ENCODE measurements around the gene OR10J5.

Gene OR10J5

GRCh38 chr1:159560599-159560998 is 24.8 kb upstream of the OR10J5 start:
- ChIA-PET CTCF (no interaction called here), POLR2A (no interaction called here)
- TF ChIP-seq FOXM1 (IDR thresholded peaks at IDR 0.05; ENCODE audit: borderline replicate concordance) (no peak), L3MBTL2 (conservative IDR thresholded peaks at IDR 0.05) (no peak), CTBP1 (IDR thresholded peaks at IDR 0.05; ENCODE audit: borderline replicate concordance) (no peak), NFRKB (IDR thresholded peaks at IDR 0.05) (no peak), LEF1 (IDR thresholded peaks at IDR 0.05; ENCODE audit: borderline replicate concordance) (no peak), FOXA1 (IDR thresholded peaks at IDR 0.05) (no peak), SP1 (IDR thresholded peaks at IDR 0.05) (no peak), ARNT (IDR thresholded peaks at IDR 0.05) (no peak), SUZ12 (IDR thresholded peaks at IDR 0.05) (no peak), BHLHE40 (IDR thresholded peaks at IDR 0.05; ENCODE audit: borderline replicate concordance) (no peak), ELF4 (IDR thresholded peaks at IDR 0.05) (no peak), FOXK2 (IDR thresholded peaks at IDR 0.05) (no peak), HDGF (IDR thresholded peaks at IDR 0.05; ENCODE audit: borderline replicate concordance) (no peak), ZNF384 (IDR thresholded peaks at IDR 0.05) (no peak), TARDBP (IDR thresholded peaks at IDR 0.05) (no peak)
- TF ChIP-seq, protein P1, sequence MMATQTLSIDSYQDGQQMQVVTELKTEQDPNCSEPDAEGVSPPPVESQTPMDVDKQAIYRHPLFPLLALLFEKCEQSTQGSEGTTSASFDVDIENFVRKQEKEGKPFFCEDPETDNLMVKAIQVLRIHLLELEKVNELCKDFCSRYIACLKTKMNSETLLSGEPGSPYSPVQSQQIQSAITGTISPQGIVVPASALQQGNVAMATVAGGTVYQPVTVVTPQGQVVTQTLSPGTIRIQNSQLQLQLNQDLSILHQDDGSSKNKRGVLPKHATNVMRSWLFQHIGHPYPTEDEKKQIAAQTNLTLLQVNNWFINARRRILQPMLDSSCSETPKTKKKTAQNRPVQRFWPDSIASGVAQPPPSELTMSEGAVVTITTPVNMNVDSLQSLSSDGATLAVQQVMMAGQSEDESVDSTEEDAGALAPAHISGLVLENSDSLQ (IDR thresholded peaks at IDR 0.05): no peak
- no peak for DNase-seq (ENCODE audit: extremely low spot score)

DNA sequence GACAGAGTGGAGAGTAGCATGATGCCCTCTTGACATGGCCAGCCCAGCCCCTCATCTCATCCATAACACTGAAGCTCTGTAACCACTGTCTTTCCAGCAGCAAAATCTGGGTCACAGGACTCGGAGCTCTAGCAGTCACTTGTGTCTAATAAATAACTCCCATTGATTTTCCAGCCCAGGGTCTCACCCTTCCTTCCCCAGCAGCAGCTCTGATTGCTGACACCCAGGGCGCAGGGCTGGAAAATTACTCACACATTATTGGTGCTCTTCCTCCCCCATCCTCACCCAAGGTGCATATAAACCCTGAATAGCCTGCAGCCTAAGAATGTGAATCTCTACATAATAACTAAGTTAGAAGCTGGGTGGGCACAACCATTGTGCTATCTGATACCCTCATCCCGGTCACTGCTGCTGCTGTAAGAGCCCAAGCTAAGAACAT is 21.1 kb upstream of the OR10J5 start:
- TF ChIP-seq ARNT (IDR thresholded peaks at IDR 0.05): no peak
- TF ChIP-seq, protein P1 (IDR thresholded peaks at IDR 0.05): no peak
- no peak for TF ChIP-seq NFRKB (IDR thresholded peaks at IDR 0.05)
- TF ChIP-seq SUZ12 (IDR thresholded peaks at IDR 0.05): no peak
- no peak for TF ChIP-seq FOXM1 (IDR thresholded peaks at IDR 0.05; ENCODE audit: borderline replicate concordance)
- no peak for TF ChIP-seq CTBP1 (IDR thresholded peaks at IDR 0.05; ENCODE audit: borderline replicate concordance)
- TF ChIP-seq L3MBTL2 (conservative IDR thresholded peaks at IDR 0.05): no peak
- no peak for TF ChIP-seq FOXA1 (IDR thresholded peaks at IDR 0.05)
- no peak for TF ChIP-seq LEF1 (IDR thresholded peaks at IDR 0.05; ENCODE audit: borderline replicate concordance)
- no peak for TF ChIP-seq BHLHE40 (IDR thresholded peaks at IDR 0.05; ENCODE audit: borderline replicate concordance)
- TF ChIP-seq ELF4 (IDR thresholded peaks at IDR 0.05): no peak
- TF ChIP-seq SP1 (IDR thresholded peaks at IDR 0.05): no peak
- no peak for TF ChIP-seq HDGF (IDR thresholded peaks at IDR 0.05; ENCODE audit: borderline replicate concordance)
- DNase-seq (ENCODE audit: extremely low spot score): no peak
- ChIA-PET CTCF (no interaction called here), POLR2A (no interaction called here)

DNA sequence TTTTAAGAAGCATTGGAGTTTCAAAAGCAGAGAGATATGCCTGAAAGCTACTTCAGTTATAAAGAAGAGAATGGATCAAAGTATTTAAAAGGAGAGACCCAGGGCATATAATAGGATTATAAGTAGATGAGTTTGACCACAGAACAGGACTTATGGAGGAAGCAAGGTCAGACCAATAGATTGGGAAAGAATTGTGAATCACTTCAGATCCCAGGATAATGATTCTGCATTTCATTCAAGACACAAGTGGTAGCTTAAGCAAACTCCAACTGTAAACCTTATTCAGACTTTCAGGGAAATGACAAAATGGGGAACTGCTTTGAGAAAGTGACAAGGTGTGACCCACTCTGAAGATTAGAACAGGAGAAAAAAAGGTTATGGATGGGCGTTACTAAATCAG is 18.9 kb upstream of the OR10J5 start:
- DNase-seq (ENCODE audit: extremely low spot score): no peak
- ChIA-PET POLR2A (no interaction called here), CTCF (no interaction called here)
- TF ChIP-seq NFRKB (IDR thresholded peaks at IDR 0.05) (no peak), SP1 (IDR thresholded peaks at IDR 0.05) (no peak), LEF1 (IDR thresholded peaks at IDR 0.05; ENCODE audit: borderline replicate concordance) (no peak), FOXM1 (IDR thresholded peaks at IDR 0.05; ENCODE audit: borderline replicate concordance) (no peak), FOXK2 (IDR thresholded peaks at IDR 0.05) (no peak), HDGF (IDR thresholded peaks at IDR 0.05; ENCODE audit: borderline replicate concordance) (no peak), SUZ12 (IDR thresholded peaks at IDR 0.05) (no peak), TARDBP (IDR thresholded peaks at IDR 0.05) (no peak), ARNT (IDR thresholded peaks at IDR 0.05) (no peak), ELF4 (IDR thresholded peaks at IDR 0.05) (no peak), ZNF384 (IDR thresholded peaks at IDR 0.05) (no peak)
- TF ChIP-seq, protein P1 (IDR thresholded peaks at IDR 0.05): no peak

DNA sequence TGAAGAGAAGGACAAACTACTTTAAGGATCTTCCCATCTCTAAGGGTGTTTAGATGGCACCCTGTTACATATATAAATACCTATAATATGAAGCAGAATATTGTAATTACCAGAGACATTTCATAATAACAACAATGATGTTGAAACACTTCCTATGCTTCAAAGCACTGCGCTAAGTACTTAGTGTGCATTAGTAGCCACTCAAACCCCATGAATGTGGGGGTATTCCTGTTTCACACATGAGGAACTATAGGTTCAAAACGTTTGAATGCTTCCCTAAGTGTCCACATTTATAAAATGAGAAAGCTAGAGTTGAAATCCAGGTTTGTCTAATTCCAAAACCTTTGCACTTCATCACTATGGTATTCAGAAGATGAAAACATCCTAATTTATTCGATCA is 18.5 kb upstream of the OR10J5 start:
- no peak for DNase-seq (ENCODE audit: extremely low spot score)
- no peak for TF ChIP-seq ELF4 (IDR thresholded peaks at IDR 0.05)
- no peak for TF ChIP-seq FOXM1 (IDR thresholded peaks at IDR 0.05; ENCODE audit: borderline replicate concordance)
- TF ChIP-seq LEF1 (IDR thresholded peaks at IDR 0.05; ENCODE audit: borderline replicate concordance): no peak
- TF ChIP-seq BHLHE40 (IDR thresholded peaks at IDR 0.05; ENCODE audit: borderline replicate concordance): no peak
- TF ChIP-seq, protein P1 (IDR thresholded peaks at IDR 0.05): no peak
- no peak for TF ChIP-seq SP1 (IDR thresholded peaks at IDR 0.05)
- TF ChIP-seq L3MBTL2 (conservative IDR thresholded peaks at IDR 0.05): no peak
- TF ChIP-seq NFRKB (IDR thresholded peaks at IDR 0.05): no peak
- TF ChIP-seq CTBP1 (IDR thresholded peaks at IDR 0.05; ENCODE audit: borderline replicate concordance): no peak
- TF ChIP-seq HDGF (IDR thresholded peaks at IDR 0.05; ENCODE audit: borderline replicate concordance): no peak
- TF ChIP-seq ZNF384 (IDR thresholded peaks at IDR 0.05): no peak
- TF ChIP-seq ARNT (IDR thresholded peaks at IDR 0.05): no peak
- TF ChIP-seq FOXK2 (IDR thresholded peaks at IDR 0.05): no peak
- no peak for TF ChIP-seq FOXA1 (IDR thresholded peaks at IDR 0.05)
- TF ChIP-seq SUZ12 (IDR thresholded peaks at IDR 0.05): no peak
- no peak for TF ChIP-seq TARDBP (IDR thresholded peaks at IDR 0.05)
- ChIA-PET POLR2A (no interaction called here), CTCF (no interaction called here)

- POLR2A ChIA-PET: no interaction called here
- no peak for DNase-seq (ENCODE audit: extremely low spot score)
- TF ChIP-seq FOXK2 (IDR thresholded peaks at IDR 0.05): no peak
- no peak for TF ChIP-seq L3MBTL2 (conservative IDR thresholded peaks at IDR 0.05)
- TF ChIP-seq LEF1 (IDR thresholded peaks at IDR 0.05; ENCODE audit: borderline replicate concordance): no peak
- no peak for TF ChIP-seq HDGF (IDR thresholded peaks at IDR 0.05; ENCODE audit: borderline replicate concordance)
- no peak for TF ChIP-seq TARDBP (IDR thresholded peaks at IDR 0.05)
- TF ChIP-seq SUZ12 (IDR thresholded peaks at IDR 0.05): no peak
- no peak for TF ChIP-seq ELF4 (IDR thresholded peaks at IDR 0.05)
- no peak for TF ChIP-seq ARNT (IDR thresholded peaks at IDR 0.05)
- no peak for TF ChIP-seq NFRKB (IDR thresholded peaks at IDR 0.05)
- no peak for TF ChIP-seq BHLHE40 (IDR thresholded peaks at IDR 0.05; ENCODE audit: borderline replicate concordance)
- TF ChIP-seq FOXA1 (IDR thresholded peaks at IDR 0.05): no peak
- TF ChIP-seq ZNF384 (IDR thresholded peaks at IDR 0.05): no peak
- TF ChIP-seq, protein P1 (IDR thresholded peaks at IDR 0.05): no peak
- no peak for TF ChIP-seq SP1 (IDR thresholded peaks at IDR 0.05)
- no peak for TF ChIP-seq CTBP1 (IDR thresholded peaks at IDR 0.05; ENCODE audit: borderline replicate concordance)
- no peak for TF ChIP-seq FOXM1 (IDR thresholded peaks at IDR 0.05; ENCODE audit: borderline replicate concordance)
- CTCF ChIA-PET: no interaction called here
These were observed 12.3 kb upstream of the OR10J5 start for GRCh38 chr1:159548126-159548525.

All from HEK293T (cell line).